ENCODE results near the gene TRABD2B.

Gene TRABD2B

DNA sequence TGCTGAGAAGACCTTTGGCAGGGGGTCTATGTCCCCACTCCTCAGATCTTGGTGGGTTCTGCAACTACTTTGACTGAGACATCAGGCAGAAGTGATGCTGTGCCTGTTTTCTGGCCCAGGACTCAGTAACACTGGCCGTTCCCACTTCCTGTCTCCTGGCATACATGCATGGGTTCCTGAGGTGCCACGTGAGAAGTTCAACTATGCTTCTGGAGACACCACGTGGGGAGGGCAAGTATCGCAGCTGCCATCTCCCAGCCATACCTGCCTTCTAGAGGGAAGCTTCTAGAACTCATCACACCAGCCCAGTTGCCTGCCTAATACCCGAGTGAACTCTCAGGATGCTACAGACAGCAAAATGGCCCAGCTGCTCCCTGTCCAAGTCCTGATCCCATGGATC lies 65.8 kb downstream of the TRABD2B start:
- no peak for DNase-seq

DNA sequence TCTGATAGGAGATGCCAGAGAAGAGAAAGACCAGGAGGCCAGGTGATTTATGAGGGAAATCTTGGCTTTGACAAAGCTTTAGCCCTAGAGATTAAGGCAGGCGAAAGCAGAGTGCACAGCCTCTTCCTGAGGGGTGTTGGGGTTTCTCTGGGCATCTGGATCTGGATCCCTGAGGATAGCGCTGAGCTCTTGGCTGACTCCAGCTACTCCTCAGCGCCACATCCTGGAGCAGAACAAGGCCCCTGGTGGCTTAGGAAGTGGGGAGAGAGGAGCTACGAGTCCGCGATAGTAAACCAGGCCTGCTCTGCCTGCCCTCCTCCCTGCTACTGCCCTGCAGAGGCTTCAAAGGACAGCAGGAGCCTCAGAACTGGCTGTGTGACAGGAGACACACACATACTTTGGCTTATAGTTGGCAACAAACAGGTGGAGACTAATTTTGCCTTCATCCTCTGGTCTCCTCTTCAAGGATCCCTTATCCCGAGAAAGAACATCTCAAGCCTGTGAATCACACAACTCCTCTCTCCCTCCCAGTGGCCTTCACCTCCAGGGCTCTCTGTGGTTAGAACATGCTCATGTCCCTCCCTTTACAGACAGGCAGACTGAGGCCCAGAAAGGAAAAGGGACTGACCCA lies 66.9 kb downstream of the TRABD2B start:
- no peak for DNase-seq

DNA sequence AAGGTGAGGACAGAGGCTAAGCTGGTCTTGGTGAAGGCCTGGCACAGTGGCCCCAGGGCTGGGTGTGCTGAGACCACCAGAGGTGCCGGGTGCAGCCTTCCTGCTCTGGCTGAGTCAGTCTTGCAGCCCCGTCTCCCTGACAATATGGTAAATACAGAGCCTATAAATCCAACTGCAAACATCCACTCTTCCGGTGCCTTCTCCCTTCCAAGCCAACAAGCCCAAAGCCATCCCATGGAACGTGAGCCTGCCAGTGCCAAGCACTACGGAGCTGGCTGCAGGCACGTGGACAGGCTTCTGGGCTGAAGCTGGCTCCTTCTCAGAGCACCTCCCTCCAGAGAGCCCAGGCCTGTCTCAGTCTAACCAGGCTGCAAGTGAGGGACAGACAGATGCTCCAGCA lies 70.0 kb downstream of the TRABD2B start:
- DNase-seq, result no peak

DNA sequence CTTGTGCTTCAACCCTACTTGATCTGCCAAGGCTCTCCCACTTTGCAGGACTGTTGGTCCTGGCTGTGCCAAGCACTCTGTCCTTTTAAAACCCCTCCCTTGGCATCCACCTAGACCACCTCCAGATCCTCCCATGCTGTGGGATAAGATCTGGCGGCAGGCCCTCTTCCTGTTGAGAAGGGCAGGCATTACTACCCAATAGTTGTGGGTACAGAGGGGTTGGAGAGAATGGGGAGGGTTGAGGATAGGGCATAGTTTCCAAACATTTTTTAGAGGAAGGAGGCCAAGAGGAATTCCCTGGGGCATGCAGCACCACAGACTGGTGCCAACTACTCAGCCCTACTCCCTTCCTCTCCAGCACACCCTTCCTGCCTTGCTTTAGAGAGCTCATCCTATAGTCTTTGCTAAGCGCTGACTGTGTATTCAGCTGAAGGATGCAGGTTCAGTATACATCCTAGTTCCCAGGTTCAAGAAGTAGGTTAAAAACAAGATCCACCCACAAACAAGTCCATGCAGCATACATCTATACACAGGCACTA lies 70.7 kb downstream of the TRABD2B start:
- DNase-seq, result no peak

DNA sequence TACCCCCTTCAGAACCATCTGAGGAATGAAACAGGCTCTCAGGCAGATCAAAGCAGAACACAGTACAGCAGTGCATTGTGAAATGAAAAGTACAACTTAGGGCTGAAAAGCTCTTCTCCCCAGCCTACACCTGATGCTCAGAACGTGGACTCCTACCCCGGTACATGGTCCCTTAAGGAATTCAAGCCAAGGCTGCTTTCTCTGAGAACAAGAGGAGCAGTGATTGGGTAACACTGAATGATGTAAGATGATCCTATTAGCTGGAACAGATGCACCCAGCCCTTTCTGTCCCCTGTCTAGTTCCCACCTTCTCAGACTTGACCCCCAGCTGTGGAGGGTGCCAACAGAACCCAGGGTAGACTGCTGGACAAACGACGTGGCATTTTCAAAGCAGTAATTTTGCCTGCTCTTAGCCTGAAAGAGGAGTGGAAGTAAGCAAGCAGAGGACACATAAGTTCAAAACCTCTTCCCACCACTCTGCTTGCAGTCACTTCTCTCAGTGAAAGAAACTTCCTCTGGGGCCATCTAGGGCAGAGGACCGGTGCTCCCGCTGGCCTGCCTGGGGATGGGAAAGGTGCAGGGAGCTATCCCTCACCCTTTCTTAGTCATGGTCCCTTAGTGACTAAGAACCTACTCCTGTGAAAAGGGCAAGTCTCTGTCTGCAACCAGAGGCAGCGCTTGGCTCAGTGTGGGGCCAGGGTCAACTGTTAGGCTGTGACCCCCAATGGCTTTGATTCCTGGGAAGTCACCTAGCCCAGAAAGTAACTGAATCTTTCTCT lies 72.7 kb downstream of the TRABD2B start:
- no peak for DNase-seq

DNA sequence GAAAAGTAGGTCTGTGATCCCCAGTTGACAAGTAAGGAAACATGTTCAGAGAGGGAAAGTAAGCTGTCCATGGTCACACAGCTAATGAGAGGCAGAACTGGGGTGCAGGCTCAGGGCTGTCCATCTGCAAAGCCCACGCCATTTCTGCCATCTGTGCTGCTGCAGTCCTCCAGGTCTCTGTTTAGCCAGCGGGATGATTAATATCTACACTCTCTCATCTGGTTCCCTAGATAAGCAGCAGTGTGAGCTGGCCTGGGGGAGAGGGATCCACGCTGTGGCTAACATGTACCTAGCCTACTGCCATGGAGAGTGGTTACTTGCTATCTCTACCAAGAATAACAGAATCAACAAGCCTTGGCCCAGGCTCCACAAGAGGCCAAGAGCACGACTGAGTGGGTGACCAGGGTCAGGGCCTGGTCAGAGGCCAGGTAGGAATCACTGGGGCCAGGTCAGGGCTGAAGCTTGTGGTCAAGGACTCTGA lies 75.2 kb downstream of the TRABD2B start:
- DNase-seq, result no peak

DNA sequence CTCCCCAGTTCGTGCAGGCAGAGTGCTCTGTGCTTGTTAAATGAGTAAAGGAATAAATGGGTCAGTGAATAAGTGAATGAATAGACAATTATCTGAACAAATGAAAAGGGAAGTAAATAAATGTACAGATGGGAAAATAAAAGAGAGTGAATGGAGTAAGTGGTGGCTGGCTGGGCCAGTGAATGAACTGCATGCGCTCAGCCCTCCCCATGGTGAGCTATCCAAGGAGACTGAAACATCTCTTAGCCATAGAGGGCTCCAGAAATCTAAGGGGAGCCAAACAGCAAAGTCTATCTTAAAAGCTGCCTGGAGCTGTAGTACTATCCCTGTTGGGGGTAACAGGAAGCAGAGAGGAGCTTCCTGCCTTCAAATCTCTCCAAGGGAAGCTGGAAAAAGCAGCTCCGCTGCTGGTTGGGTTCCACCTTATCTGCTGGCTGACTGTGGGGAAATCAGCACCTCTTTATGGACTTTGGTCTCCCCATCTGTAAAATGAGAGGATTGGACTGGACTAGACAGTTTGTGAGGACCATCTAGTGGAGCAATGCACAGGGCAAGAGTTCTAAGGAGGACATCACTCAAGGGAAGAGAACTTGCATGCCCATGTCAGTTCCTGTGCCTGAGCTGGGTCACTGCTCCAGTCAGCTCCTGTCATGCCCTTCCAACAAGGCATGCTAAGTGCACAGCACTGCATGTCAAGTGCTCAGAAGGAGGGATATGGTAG lies 77.9 kb downstream of the TRABD2B start:
- no peak for DNase-seq

DNA sequence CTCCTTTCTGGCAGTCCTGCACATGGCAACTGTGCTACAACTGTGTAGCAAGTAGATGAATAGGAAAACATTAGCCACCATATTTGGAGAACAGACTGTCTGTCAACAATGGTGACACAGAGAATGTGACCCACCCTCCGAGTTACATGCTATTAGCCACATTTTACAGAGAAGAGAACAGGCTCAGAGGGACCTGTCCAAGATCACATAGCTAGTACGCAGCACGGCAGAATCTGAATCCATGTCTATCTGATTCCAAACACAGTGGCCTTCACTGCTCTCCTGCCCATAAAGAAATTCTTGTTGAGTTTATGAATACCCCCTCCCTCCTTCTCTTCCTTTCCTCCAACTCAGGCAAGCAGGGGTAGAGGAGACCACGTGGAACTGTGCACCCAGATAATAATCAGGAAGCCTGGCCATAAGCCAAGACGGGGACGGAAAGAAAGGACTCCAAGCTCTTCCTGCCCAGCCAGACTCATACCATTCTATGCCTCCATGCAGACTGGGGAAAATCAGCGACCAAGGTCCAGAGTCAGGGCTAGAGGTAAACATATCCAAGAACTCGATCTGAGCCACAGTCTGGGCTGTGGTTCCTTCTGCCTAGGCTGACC lies 78.8 kb downstream of the TRABD2B start:
- DNase-seq, result no peak

DNA sequence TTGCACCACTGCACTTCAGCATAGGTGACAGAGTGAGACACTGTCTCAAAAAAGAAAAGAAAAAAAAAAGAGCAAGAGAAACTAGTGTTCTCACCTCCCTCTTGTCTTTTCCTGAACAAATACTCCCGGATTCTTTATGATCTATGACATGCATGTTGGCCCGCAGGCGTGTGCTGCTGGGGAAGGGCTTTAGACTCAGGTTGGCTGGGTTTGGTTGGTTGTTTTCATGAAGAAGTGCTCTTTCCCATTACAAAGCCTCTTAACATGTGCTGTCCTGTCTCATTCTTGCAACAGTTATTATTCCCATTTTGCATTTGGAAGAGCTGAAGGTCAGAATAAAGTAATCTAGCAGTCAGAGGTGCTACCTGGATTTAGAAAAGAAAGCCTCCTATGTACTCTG lies 79.5 kb downstream of the TRABD2B start:
- DNase-seq, result no peak

DNA sequence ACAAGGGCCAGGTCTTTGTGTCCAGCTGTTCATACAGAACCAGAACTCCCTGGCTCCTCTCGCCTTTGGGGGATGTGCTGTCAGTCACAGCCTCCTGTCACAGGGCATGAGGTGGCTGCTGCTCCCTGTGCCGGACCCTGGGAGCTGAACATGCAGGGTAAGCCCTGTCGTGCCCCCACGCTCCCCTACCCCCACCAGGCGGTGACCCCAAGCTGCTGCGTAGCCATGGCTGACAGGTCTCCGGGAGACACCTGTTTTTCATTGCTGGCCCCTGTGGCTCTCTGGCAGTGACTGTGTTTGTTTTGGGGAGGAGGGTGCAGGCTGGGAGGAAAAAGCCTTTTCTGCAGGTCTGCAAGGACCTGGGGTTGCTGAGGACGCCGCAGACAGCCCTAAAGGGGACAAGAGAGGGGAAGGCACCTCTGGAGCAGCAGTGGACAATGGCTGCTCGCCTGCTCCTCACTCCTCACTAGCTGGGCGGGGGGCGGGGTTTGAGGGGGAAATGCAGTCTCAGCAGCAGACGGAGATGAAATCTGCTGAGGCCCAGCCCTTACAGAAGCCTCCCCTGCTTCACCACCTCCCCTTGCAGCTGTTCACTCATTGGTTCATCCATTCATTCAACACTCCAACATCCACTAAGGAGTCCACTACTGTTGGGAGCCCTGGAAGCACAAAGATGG lies 81.4 kb downstream of the TRABD2B start:
- DNase-seq, result no peak

DNA sequence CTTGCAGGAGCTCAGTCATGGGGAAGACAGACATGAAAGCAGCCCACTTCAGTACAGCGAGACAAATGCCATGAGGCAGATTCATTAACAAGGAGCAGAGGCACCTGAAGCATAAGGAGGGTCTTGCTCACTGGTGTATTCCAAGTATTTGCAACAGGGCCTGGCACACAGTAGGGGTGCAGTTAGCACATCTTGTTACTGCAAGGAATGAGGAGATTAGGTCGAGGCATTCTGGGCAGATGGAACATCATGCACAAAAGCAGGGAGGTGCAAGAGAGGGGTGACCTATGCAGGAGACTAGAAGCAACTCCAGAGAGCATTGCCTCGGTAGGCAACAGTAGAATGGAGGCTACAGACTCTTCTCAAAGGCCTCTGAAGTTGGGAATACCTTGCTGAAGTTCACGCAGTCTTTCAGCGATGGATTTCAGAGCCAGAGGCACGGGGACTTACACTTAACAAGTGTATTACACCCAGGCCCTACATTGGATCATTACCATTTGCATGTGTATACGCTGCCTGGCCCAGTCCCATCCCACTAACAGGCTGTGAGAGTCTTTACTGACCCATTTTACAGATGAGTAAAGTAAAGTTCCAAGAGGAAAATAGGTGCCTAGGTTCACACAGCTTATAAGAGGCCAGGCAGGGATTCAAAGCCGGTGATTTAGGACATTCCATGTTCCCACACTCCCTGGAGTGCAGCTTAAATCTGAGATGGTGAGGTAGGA lies 82.1 kb downstream of the TRABD2B start:
- DNase-seq, result no peak

DNA sequence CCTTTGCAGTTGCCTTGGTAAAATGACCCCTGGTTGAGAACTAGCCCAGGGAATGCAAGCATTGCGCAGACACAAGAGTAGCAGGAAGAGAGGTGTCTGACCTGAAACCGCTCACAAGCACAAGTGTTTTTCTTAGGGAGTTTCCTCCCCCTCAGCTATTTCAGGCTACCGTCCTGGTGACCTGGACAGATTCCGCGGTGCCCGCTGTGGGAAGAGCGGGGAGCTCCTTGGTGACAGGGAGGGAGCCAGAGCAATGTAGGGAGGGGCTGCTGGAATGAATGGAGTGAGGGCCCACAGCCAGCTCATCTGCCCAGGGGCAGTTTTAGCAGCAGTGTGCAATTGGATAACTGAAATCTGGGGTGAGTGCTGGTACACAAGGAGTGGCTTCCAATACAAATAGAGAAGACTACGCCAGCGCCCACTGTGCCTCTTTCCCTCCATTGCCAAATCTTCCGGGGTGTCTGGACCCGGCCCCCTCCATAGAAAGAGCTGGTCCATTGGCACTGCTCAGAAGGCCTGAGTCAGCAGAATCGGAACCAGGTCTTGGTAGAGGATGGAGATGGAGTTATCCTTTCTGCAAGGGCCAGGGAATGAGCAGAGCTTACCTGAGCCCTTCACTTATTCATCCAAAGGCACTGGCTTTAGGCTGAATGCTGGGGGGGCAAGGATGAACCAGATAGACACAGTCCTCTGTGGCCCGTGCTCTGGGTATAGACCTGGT lies 82.8 kb downstream of the TRABD2B start:
- DNase-seq, result no peak

DNA sequence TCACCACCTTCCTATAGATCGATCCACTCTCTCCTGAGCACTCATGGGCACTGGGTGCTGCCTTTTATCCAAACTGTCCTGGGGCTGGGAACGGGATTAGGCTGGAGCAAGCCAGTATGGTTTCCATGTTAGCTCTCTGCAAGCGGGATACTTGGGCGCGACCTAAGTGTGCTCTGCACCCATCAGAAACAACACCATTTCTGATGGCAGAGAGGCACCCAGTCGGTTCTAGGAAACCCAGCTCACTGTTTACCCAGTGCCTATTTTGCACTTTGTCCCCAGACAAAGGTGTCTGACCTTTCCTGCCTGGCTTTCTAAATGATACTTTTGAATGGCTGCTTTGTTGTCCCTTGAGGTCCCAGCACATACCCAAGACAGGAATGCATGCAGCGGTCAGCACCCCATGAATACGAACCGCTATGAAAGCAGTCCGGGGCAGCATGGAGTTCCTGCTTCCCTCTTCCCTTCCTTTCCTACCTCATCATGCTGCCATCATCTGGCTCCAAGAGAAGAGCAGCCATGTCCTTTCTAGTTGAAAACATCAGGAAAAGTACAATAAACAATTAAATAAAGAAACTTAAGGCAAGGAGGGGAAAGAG lies 83.9 kb downstream of the TRABD2B start:
- no peak for DNase-seq

DNA sequence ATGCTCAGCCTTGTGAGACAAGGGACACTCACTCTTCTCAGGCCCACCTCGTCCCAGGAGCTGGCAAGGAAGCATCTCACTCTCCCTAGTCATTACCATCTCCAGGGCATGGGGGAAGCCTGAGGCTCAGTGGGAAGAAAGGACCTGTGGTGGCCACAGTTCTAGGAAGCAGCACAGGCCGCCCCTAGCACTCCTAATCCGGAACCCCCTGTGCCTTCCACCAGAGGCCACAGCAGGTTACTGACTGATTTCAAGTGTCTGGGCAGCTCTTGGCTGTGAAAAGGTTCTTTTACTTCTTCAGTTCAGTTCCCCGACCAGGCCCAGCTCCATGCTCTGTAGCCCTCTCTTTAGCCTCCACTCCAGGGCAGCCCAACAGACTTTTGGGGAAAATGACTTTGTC lies 84.4 kb downstream of the TRABD2B start:
- DNase-seq, result no peak

DNA sequence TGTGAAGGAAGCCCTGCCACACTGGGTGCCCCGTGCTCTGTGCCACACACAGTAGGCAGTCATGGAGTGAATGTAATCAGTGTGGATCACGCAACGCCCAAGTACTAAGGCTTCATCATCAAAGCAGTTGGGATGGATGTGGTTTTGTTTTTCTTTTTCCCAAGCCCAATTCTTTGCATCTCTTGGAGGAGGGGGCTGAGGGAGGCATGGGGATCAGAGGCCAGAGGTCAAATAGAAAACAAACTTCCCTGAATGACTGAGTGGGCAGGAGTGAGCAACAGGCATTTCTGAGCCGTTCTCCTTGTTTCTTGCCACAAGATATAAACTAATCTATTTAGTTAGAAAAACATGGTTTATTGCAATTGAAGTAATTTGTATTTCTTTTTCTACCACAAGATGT lies 85.3 kb downstream of the TRABD2B start:
- no peak for DNase-seq

DNA sequence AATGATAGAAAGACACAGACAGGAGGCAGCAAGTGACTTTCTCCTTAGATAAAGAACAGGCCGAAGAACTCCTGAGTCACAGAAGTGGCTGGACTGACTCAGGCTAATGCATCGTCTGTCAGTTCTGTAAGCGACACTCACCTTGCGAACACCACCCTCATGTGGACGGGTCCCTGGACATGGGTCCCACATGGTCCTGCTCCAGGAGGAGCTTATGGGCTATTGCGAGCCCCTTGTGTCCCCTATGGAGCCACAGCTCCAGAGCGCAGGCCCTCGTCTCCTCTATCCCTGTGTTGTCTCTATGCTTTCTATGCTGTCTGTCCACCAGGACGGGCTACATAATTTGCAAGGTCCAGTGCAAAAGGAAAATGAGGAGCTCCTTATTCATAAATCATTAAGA lies 85.8 kb downstream of the TRABD2B start:
- no peak for DNase-seq

DNA sequence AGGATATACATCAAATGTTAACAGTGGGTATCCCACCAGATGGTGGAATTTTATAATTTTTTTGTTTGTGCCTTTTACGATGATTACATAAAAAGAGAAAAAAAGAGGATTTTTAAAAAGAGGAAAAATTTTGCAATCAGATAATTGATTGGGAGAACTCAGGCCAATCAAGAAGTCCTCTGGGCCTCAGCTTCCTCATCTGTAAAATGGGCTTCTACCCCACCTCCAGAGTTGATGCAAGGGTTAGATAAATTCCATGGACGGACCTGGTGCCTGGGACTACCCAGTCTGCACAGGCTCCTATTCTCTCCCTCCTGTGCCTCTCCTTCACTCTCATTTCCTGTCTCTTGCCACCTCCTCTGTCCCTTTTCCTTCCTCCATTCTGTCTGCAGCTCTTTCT lies 88.9 kb downstream of the TRABD2B start:
- no peak for DNase-seq

DNA sequence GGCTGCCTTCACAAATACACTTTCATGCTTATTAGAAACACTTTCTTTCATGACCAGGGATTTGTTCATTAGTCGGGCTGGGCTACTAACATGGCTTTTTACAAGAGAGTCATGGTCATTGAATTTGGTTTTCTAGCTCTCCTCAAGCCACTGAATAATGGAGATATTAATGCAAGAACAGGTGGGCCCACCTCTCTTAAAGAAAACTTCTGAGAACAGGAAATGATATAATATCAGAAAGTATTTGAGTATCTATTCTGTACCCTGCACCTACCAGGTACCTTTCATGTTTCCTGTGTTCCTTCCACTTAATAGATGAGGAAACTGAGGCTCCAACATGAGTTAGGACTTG lies 90.0 kb downstream of the TRABD2B start:
- no peak for DNase-seq

DNA sequence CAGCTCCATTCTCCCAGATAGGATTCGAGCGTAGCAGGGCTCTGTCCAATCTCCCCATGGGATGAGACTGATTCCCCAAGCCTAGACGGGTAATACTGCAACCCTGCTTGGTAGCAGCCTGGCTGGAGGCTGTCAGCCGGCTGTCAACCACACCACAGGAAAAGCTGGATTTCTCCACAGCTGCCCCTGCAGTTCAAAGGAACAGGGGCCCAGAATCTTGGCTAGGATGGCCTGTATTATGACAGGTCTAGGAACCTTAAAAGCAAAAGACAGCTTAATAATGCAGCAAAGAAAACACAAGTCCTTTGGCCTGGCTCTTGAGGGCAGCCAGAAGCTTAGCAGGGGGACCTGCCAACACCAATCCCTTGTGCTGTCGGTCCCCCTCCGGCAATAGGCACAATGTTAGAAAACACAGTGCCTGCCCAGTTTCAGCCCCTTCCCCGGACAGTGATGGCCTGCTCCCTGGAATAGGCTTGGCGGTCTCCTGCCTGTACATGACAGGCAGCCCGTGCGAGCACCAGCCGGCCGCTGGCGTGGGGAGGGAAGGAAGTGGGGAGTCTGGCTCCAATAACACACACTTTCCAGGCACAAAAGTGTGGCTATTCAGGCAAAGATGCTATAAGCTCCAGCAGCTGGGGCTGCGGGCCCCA lies 90.5 kb downstream of the TRABD2B start:
- no peak for DNase-seq

DNA sequence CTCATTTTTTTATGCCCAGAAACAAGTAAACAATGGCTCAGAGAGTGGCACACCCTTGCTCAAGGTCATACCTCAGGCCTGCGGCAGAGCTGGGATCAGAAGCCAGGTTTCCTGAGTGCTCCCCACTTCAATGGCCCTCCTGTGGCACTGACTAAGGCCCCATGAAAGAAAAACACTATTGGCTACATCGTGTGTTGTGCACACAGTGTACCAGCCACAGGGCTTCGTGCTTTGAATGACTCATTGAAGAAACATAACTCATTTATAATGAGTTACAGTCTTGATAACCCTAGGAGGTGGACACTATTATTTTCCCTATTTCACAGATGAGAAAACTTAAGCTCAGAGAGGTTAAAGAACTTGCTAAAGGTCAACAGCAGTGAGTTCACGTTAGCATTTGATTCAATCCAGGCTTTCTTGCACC lies 91.2 kb downstream of the TRABD2B start:
- DNase-seq, result no peak
